Measurements from ENCODE around the gene B4GAT1.
"Not testable (repeated sequence)": the region's sequence is repeated elsewhere in the genome, so short reads cannot be mapped to it uniquely, and the experiment has no call there.

The B4GAT1 gene

GRCh38 chr11:66347425-66348276 is at the start of gene B4GAT1:
B4GAT1 (minus strand) TSS chr11:66347629; CDS start chr11:66347545, 84 bp downstream.
- DNase-seq (ENCODE audit: low read depth): peak; percentile 82

- DNase-seq (ENCODE audit: low read depth): no peak
Observed at GRCh38 chr11:66393954-66394353, 46.5 kb upstream of the B4GAT1 start.

- no peak for DNase-seq (ENCODE audit: low read depth)
Observed at GRCh38 chr11:66391322-66391721, 43.9 kb upstream of the B4GAT1 start.

GRCh38 chr11:66388780-66389386 is 41.5 kb upstream of the B4GAT1 start:
- DNase-seq (ENCODE audit: low read depth): peak; percentile 56

- peak; percentile 69 for DNase-seq (ENCODE audit: low read depth)
Observed at GRCh38 chr11:66386171-66387069, 39.0 kb upstream of the B4GAT1 start.

- not testable (repeated sequence) for DNase-seq (ENCODE audit: low read depth)
Observed at GRCh38 chr11:66384316-66384715, 36.9 kb upstream of the B4GAT1 start.

- DNase-seq (ENCODE audit: low read depth): not testable (repeated sequence)
Observed at GRCh38 chr11:66380264-66380663, 32.8 kb upstream of the B4GAT1 start.

GRCh38 chr11:66373690-66374287 is 26.4 kb upstream of the B4GAT1 start:
- DNase-seq (ENCODE audit: low read depth): not testable (repeated sequence)

GRCh38 chr11:66373265-66373664 is 25.8 kb upstream of the B4GAT1 start:
- DNase-seq (ENCODE audit: low read depth): no peak

GRCh38 chr11:66371627-66372415 is 24.4 kb upstream of the B4GAT1 start, which contains the start of gene SLC29A2:
SLC29A2 (minus strand) TSS chr11:66371760; CDS start chr11:66371591, 169 bp downstream.
- peak; percentile 80 for DNase-seq (ENCODE audit: low read depth)

GRCh38 chr11:66369073-66369894 is 21.9 kb upstream of the B4GAT1 start:
- no peak for DNase-seq (ENCODE audit: low read depth)

GRCh38 chr11:66368484-66368883 is 21.1 kb upstream of the B4GAT1 start:
- no peak for DNase-seq (ENCODE audit: low read depth)

GRCh38 chr11:66367561-66368312 is 20.3 kb upstream of the B4GAT1 start:
- no peak for DNase-seq (ENCODE audit: low read depth)

GRCh38 chr11:66366844-66367477 is 19.5 kb upstream of the B4GAT1 start:
- no peak for DNase-seq (ENCODE audit: low read depth)

GRCh38 chr11:66365711-66366619 is 18.5 kb upstream of the B4GAT1 start:
- no peak for DNase-seq (ENCODE audit: low read depth)

GRCh38 chr11:66365166-66365565 is 17.7 kb upstream of the B4GAT1 start:
- no peak for DNase-seq (ENCODE audit: low read depth)

GRCh38 chr11:66363805-66364535 is 16.5 kb upstream of the B4GAT1 start:
- DNase-seq (ENCODE audit: low read depth): peak; percentile 80

Data from activated T-cell treated with anti-CD3 and anti-CD28 coated beads for 48 hours (primary cell).